Neural progenitor cell (in vitro differentiated cells): ENCODE results near the gene OR14C36.

Experiments used
- CTCF ChIP-seq: fragments of 200-600 bp; sonication (generic); IDR thresholded peaks from 2 replicates; pipeline ENCODE4 v1.5.1; 2017; ENCODE audit warnings: antibody characterized with exemption, mild to moderate bottlenecking
- EZH2 ChIP-seq: fragments of 200-600 bp; sonication (generic); IDR thresholded peaks from 2 replicates; pipeline ENCODE4 v1.6.1; 2017; ENCODE audit warnings: antibody characterized with exemption, mild to moderate bottlenecking, moderate library complexity

DNA sequence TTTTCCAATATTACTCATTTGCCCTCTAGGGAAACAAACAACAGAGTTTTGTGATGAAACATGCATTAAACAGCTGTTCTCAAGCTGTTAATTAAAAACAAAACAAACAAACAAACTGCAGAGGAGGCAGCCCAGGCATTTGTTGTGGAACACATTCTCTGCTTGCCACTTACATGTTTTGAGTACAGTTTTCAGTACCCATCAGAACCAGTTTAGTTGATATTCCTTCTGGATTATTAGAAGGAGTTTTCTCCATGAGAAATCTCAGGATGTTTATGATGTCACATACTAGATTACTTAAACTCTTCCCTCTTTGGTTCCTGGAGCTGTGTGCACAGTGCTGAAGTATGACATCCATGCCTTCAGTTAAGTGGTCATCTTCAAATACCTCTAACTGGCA is 26.9 kb downstream of the OR14C36 start, which contains the start of gene OR2T6:
- TF ChIP-seq CTCF (no peak), EZH2 (no peak)
